ENCODE data around the gene ITGB2.

GRCh38 chr21:44920694-44921604 lies at the start of gene ITGB2:
- TF ChIP-seq CTCF (IDR thresholded peaks at IDR 0.05): no peak
- no peak for TF ChIP-seq POLR2A (IDR thresholded peaks at IDR 0.05)

All from tibial nerve (tissue), 3 donors.